ENCODE data around the gene SLC2A8. TPM values are rescaled to one million over a fixed set of nuclear protein-coding genes. Genes with fewer than 3 reads are reported as not detected.

Gene SLC2A8
- polyA plus RNA-seq, 1 donor (not counting 4 experiments of a cell fraction or from before 2014, with no cell fraction given): 7.1 TPM

DNA sequence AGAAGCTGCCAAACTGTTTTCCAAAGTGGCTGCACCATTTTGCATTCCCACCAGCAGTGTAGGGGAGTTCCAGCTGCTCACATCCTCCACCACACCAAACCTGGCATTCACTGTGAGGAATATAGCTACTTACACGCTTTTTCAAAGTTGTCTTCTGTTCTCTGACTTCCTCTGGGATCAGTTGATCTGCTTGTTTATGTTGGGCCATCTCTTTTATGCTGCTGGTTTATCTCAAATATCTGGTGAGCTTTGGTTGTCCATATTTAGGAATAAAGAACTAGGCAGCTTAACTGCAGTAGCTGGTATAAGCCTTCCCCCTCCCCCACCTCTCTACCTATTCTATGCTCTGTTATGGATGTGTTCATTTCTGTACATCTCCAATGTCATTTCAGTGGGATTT is 18.7 kb downstream of the SLC2A8 start:
- H3K36me3 ChIP-seq (ENCODE audit: control insufficient read depth in 2 of 2, extremely low read depth in 1 of 2, insufficient read depth in 2 of 2, low read length in 2 of 2): no peaks in the 10 kb centered on the region
- no peak overlapping the region for H3K27ac ChIP-seq (ENCODE audit: control insufficient read depth, insufficient read depth, low read length)
- no peaks in the 10 kb centered on the region for H3K27me3 ChIP-seq (ENCODE audit: control insufficient read depth, extremely low read depth, insufficient read depth, low read length)
- H3K9me1 ChIP-seq (ENCODE audit: control insufficient read depth, extremely low read depth, insufficient read depth, low read length): peaks cover 2% of the 10 kb centered on the region
- H3K4me3 ChIP-seq (ENCODE audit: control insufficient read depth in 2 of 3, extremely low read depth in 1 of 3, insufficient read depth in 2 of 3, low read depth in 1 of 3, low read length in 3 of 3): no peak overlapping the region
- FAIRE-seq: no peak
- H3K79me2 ChIP-seq (ENCODE audit: control insufficient read depth, insufficient read depth, low read length): no peaks in the 10 kb centered on the region
- no peak for DNase-seq (ENCODE audit: low read depth, low spot score)
- H4K20me1 ChIP-seq (ENCODE audit: control insufficient read depth, extremely low read depth, insufficient read depth, low read length): peaks cover 13% of the 10 kb centered on the region
- H3K9me3 ChIP-seq (ENCODE audit: control insufficient read depth, low read depth, low read length): no peaks in the 10 kb centered on the region
- TF ChIP-seq EZH2 (IDR thresholded peaks at IDR 0.05; ENCODE audit: low read length): no peak
- TF ChIP-seq, protein P1, sequence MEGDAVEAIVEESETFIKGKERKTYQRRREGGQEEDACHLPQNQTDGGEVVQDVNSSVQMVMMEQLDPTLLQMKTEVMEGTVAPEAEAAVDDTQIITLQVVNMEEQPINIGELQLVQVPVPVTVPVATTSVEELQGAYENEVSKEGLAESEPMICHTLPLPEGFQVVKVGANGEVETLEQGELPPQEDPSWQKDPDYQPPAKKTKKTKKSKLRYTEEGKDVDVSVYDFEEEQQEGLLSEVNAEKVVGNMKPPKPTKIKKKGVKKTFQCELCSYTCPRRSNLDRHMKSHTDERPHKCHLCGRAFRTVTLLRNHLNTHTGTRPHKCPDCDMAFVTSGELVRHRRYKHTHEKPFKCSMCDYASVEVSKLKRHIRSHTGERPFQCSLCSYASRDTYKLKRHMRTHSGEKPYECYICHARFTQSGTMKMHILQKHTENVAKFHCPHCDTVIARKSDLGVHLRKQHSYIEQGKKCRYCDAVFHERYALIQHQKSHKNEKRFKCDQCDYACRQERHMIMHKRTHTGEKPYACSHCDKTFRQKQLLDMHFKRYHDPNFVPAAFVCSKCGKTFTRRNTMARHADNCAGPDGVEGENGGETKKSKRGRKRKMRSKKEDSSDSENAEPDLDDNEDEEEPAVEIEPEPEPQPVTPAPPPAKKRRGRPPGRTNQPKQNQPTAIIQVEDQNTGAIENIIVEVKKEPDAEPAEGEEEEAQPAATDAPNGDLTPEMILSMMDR (optimal IDR thresholded peaks at IDR 0.05 in 1 of 3, IDR thresholded peaks at IDR 0.05 in 1 of 3, conservative IDR thresholded peaks at IDR 0.05 in 1 of 3; ENCODE audit: extremely low read depth in 1 of 3, insufficient read depth in 2 of 3, low read length in 3 of 3): no peak
- no peak overlapping the region for H3K4me2 ChIP-seq (ENCODE audit: control insufficient read depth, extremely low read depth, insufficient read depth, low read depth, low read length)
- peaks cover 20% of the 10 kb centered on the region for H3K4me1 ChIP-seq (ENCODE audit: control insufficient read depth, extremely low read depth, insufficient read depth, low read length)
- no peak overlapping the region for H2AFZ ChIP-seq (ENCODE audit: control insufficient read depth, low read length)
- dilution Hi-C loops (cut with MboI; ENCODE audit: extremely low pct_ligation_motif_present, low sequenced_read_pairs): no loop called here
- H3K9ac ChIP-seq (ENCODE audit: control insufficient read depth, extremely low read depth, insufficient read depth, low read length): no peak overlapping the region

DNA sequence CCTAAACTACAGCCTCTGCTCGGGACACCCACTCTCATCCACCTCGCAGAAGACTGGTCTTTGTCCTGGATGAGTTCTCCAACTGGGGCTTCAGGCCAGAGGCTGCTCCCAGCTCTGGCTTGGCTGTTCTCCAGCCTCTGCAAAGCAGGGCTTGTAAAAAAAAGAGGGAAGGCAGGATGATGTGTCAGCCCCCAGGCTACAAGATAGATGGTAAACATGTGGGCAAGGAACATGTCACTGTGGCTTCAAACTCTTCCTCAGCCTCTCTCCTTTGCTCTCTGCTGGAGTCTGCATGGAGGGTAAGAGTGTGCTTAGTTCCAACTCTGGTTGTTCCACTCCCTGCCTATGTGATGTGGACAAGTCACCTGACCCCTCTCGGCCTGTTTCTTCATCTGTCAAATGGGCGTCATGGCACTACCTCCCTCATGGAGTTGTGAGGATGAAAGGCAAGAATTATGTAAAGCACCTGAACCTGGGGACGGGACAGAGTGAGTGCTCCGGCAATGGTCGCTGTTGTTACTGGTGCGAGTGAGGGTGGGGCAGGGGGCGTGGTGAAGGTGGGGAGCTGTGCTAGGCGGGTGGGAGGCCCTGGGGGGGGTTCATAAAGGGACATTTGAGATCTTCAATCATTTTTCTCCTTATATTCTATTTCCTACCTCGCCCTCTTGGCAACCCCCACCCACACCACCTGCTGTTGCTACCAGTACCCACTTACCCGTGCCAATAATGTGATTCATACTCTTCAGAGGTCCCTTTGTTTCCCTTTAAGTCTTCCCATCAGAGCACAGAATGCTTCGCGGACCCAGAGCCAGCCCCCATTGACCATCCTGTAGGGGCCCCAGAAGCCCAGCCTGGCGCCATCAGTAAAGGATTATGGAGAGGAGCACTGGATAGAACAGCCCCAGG is 20.4 kb downstream of the SLC2A8 start:
- no peak overlapping the region for H2AFZ ChIP-seq (ENCODE audit: control insufficient read depth, low read length)
- dilution Hi-C loops (cut with MboI; ENCODE audit: extremely low pct_ligation_motif_present, low sequenced_read_pairs): no loop called here
- TF ChIP-seq EZH2 (IDR thresholded peaks at IDR 0.05; ENCODE audit: low read length): no peak
- TF ChIP-seq, protein P1 (optimal IDR thresholded peaks at IDR 0.05 in 1 of 3, IDR thresholded peaks at IDR 0.05 in 1 of 3, conservative IDR thresholded peaks at IDR 0.05 in 1 of 3; ENCODE audit: extremely low read depth in 1 of 3, insufficient read depth in 2 of 3, low read length in 3 of 3): no peak
- peak; percentile 91 for FAIRE-seq
- no peak overlapping the region for H3K27ac ChIP-seq (ENCODE audit: control insufficient read depth, insufficient read depth, low read length)
- peak overlapping the region; percentile 66 for H3K4me2 ChIP-seq (ENCODE audit: control insufficient read depth, extremely low read depth, insufficient read depth, low read depth, low read length)
- peaks cover 2% of the 10 kb centered on the region for H3K9me1 ChIP-seq (ENCODE audit: control insufficient read depth, extremely low read depth, insufficient read depth, low read length)
- H3K4me3 ChIP-seq (ENCODE audit: control insufficient read depth in 2 of 3, extremely low read depth in 1 of 3, insufficient read depth in 2 of 3, low read depth in 1 of 3, low read length in 3 of 3): peak overlapping the region in 2 of 3 experiments; percentile 2 to 17
- no peaks in the 10 kb centered on the region for H3K79me2 ChIP-seq (ENCODE audit: control insufficient read depth, insufficient read depth, low read length)
- no peak overlapping the region for H3K9ac ChIP-seq (ENCODE audit: control insufficient read depth, extremely low read depth, insufficient read depth, low read length)
- H4K20me1 ChIP-seq (ENCODE audit: control insufficient read depth, extremely low read depth, insufficient read depth, low read length): peaks cover 13% of the 10 kb centered on the region
- peak; percentile 85 for DNase-seq (ENCODE audit: low read depth, low spot score)
- H3K27me3 ChIP-seq (ENCODE audit: control insufficient read depth, extremely low read depth, insufficient read depth, low read length): no peaks in the 10 kb centered on the region
- no peaks in the 10 kb centered on the region for H3K9me3 ChIP-seq (ENCODE audit: control insufficient read depth, low read depth, low read length)
- H3K4me1 ChIP-seq (ENCODE audit: control insufficient read depth, extremely low read depth, insufficient read depth, low read length): peaks cover 25% of the 10 kb centered on the region
- H3K36me3 ChIP-seq (ENCODE audit: control insufficient read depth in 2 of 2, extremely low read depth in 1 of 2, insufficient read depth in 2 of 2, low read length in 2 of 2): no peaks in the 10 kb centered on the region
